ENCODE measurements around the gene BANF2. TPM values are rescaled to one million over a fixed set of nuclear protein-coding genes. Genes with fewer than 3 reads are reported as not detected.
A peak's percentile ranks its signal among the peaks of the same experiment; 100 is the strongest.

Gene BANF2
- total and polyA plus RNA-seq, 2 of the 13 experiments (the other 11 are each of a cell fraction or from before 2014, with no cell fraction given) = 0.35 TPM; not detected in 1

DNA sequence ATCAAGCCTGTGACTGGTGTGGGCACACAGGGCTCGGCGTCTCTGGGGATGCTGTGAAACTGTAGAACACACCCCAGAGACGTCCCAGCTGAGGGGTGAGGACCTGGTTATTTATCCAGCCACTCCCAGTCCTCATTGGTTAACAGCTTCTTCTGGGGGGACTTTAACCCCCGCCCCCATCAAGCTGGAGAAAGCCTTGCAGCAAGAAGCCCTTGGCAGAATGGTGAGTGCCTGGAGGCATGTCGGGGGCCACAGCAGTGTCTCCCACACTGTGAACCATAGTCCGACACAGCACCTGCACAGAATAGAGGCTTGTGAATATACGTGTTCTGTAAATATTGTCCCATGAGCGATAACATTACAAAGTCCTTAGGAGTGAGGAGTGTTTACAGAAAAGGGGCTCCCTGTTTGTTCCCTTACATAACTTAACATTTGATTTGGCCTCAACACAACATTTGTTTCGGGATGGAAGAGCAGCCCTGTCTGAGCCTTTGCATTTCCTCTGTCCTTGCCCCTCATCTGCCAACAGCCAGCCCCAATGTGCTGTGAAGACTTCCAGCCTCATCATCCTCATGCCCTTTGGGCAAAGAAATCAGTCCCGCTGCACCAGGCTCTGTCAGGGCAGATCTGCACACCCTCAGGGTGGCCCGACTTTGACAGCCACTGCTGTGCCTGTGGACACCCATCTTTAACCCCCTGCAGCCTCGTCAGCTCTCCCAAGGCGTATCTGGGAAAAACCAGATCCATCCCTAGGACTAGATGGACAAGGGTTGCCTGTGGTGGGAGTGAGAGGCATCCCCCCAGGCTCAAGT, 15.5 kb upstream of the BANF2 start (continued):
- peak; percentile 94 for TF ChIP-seq ZNF292 (CRISPR knock-in tag; IDR thresholded peaks at IDR 0.05; ENCODE audit: borderline replicate concordance, low read depth)
- TF ChIP-seq GATAD1 (CRISPR knock-in tag; IDR thresholded peaks at IDR 0.05) = peak; percentile 84
- TF ChIP-seq, protein P1, sequence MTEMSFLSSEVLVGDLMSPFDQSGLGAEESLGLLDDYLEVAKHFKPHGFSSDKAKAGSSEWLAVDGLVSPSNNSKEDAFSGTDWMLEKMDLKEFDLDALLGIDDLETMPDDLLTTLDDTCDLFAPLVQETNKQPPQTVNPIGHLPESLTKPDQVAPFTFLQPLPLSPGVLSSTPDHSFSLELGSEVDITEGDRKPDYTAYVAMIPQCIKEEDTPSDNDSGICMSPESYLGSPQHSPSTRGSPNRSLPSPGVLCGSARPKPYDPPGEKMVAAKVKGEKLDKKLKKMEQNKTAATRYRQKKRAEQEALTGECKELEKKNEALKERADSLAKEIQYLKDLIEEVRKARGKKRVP (CRISPR knock-in tag; IDR thresholded peaks at IDR 0.05) = no peak
- peak; percentile 97 for TF ChIP-seq ZNF792 (CRISPR knock-in tag; IDR thresholded peaks at IDR 0.05)
- TF ChIP-seq, protein P2, sequence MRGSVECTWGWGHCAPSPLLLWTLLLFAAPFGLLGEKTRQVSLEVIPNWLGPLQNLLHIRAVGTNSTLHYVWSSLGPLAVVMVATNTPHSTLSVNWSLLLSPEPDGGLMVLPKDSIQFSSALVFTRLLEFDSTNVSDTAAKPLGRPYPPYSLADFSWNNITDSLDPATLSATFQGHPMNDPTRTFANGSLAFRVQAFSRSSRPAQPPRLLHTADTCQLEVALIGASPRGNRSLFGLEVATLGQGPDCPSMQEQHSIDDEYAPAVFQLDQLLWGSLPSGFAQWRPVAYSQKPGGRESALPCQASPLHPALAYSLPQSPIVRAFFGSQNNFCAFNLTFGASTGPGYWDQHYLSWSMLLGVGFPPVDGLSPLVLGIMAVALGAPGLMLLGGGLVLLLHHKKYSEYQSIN (CRISPR knock-in tag; IDR thresholded peaks at IDR 0.05; ENCODE audit: borderline replicate concordance) = no peak
- TF ChIP-seq ZNF138 (CRISPR knock-in tag; IDR thresholded peaks at IDR 0.05; ENCODE audit: low read depth) = no peak
- peak; percentile 81 for TF ChIP-seq ZNF781 (CRISPR knock-in tag; IDR thresholded peaks at IDR 0.05; ENCODE audit: borderline replicate concordance, not compliant biosample characterization)
- TF ChIP-seq ZNF234 (CRISPR knock-in tag; conservative IDR thresholded peaks at IDR 0.05) = 0 out of 2 replicates have a peak, but pooled peaks have one; percentile 55
- peak; percentile 68; the same call in 1 of the 2 replicates for TF ChIP-seq CBFB (CRISPR knock-in tag; IDR thresholded peaks at IDR 0.05)
- TF ChIP-seq NFRKB (IDR thresholded peaks at IDR 0.05) = no peak
- TF ChIP-seq MLLT10 (CRISPR knock-in tag; IDR thresholded peaks at IDR 0.05) = no peak
- TF ChIP-seq SALL2 (CRISPR knock-in tag; IDR thresholded peaks at IDR 0.05) = peak; percentile 83; the same call in 1 of the 2 replicates
- TF ChIP-seq, protein P3, sequence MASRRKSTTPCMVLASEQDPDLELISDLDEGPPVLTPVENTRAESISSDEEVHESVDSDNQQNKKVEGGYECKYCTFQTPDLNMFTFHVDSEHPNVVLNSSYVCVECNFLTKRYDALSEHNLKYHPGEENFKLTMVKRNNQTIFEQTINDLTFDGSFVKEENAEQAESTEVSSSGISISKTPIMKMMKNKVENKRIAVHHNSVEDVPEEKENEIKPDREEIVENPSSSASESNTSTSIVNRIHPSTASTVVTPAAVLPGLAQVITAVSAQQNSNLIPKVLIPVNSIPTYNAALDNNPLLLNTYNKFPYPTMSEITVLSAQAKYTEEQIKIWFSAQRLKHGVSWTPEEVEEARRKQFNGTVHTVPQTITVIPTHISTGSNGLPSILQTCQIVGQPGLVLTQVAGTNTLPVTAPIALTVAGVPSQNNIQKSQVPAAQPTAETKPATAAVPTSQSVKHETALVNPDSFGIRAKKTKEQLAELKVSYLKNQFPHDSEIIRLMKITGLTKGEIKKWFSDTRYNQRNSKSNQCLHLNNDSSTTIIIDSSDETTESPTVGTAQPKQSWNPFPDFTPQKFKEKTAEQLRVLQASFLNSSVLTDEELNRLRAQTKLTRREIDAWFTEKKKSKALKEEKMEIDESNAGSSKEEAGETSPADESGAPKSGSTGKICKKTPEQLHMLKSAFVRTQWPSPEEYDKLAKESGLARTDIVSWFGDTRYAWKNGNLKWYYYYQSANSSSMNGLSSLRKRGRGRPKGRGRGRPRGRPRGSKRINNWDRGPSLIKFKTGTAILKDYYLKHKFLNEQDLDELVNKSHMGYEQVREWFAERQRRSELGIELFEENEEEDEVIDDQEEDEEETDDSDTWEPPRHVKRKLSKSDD (CRISPR knock-in tag; IDR thresholded peaks at IDR 0.05; ENCODE audit: low read depth) = peak; percentile 88
- TF ChIP-seq ZNF543 (CRISPR knock-in tag; IDR thresholded peaks at IDR 0.05) = no peak; the same call in 1 of the 2 replicates
- TF ChIP-seq ZNF577 (CRISPR knock-in tag; IDR thresholded peaks at IDR 0.05; ENCODE audit: borderline replicate concordance, low read depth) = no peak
- TF ChIP-seq ERF (CRISPR knock-in tag; IDR thresholded peaks at IDR 0.05) = peak; percentile 91; the same call in 1 of the 2 replicates
- TF ChIP-seq PHF5A (CRISPR knock-in tag; IDR thresholded peaks at IDR 0.05; ENCODE audit: low read depth, unreplicated experiment) = peak; percentile 80
- no peak for TF ChIP-seq ONECUT2 (CRISPR knock-in tag; IDR thresholded peaks at IDR 0.05)
- TF ChIP-seq, protein P4, sequence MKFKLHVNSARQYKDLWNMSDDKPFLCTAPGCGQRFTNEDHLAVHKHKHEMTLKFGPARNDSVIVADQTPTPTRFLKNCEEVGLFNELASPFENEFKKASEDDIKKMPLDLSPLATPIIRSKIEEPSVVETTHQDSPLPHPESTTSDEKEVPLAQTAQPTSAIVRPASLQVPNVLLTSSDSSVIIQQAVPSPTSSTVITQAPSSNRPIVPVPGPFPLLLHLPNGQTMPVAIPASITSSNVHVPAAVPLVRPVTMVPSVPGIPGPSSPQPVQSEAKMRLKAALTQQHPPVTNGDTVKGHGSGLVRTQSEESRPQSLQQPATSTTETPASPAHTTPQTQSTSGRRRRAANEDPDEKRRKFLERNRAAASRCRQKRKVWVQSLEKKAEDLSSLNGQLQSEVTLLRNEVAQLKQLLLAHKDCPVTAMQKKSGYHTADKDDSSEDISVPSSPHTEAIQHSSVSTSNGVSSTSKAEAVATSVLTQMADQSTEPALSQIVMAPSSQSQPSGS (CRISPR knock-in tag; IDR thresholded peaks at IDR 0.05) = peak; percentile 96
- no peak; the same call in 1 of the 2 replicates for TF ChIP-seq ZIK1 (CRISPR knock-in tag; IDR thresholded peaks at IDR 0.05; ENCODE audit: borderline replicate concordance, low read depth)
- TF ChIP-seq ZNF17 (CRISPR knock-in tag; IDR thresholded peaks at IDR 0.05) = no peak
- peak; percentile 38; the same call in 1 of the 2 replicates for TF ChIP-seq ZNF713 (CRISPR knock-in tag; IDR thresholded peaks at IDR 0.05)
- no peak for TF ChIP-seq ZNF10 (CRISPR knock-in tag; IDR thresholded peaks at IDR 0.05; ENCODE audit: borderline replicate concordance, low read depth)
- TF ChIP-seq SRSF1 (optimal IDR thresholded peaks at IDR 0.05; ENCODE audit: low read depth, low read length) = no peak

Data from HepG2 (cell line).